H9 (cell line): ENCODE data around the gene GRIK4. TPM values are rescaled to one million over a fixed set of nuclear protein-coding genes. Genes with fewer than 3 reads are reported as not detected.

Experiments
- DNase-seq: peaks from one replicate; pipeline ENCODE4 v3.0.0-alpha.2; 2017
- H2AFZ ChIP-seq: one replicate; pipeline ENCODE4 v1.6.1; 2013; ENCODE audit warnings: mild to moderate bottlenecking, low read length, control low read depth, moderate library complexity
- H2AK5ac ChIP-seq: 2 replicates; pipeline ENCODE4 v1.6.1; 2013; ENCODE audit warnings: low read length, control low read depth, mixed read lengths; ENCODE audit not compliant: insufficient read length
- H2BK120ac ChIP-seq: one replicate; pipeline ENCODE4 v1.6.1; 2013; ENCODE audit warnings: low read depth, mild to moderate bottlenecking, low read length, control low read depth, inconsistent platforms; ENCODE audit not compliant: poor library complexity, severe bottlenecking
- H2BK12ac ChIP-seq: 2 replicates; pipeline ENCODE4 v1.6.1; 2013; ENCODE audit warnings: low read length, control low read depth, mixed read lengths, low read depth; ENCODE audit not compliant: insufficient read length
- H2BK15ac ChIP-seq: 2 replicates; pipeline ENCODE4 v1.6.1; 2013; ENCODE audit warnings: low read depth, low read length, control low read depth
- H2BK20ac ChIP-seq: one replicate; pipeline ENCODE4 v1.6.1; 2013; ENCODE audit warnings: low read depth, mild to moderate bottlenecking, low read length, control low read depth, inconsistent platforms; ENCODE audit not compliant: poor library complexity, severe bottlenecking
- H2BK5ac ChIP-seq: 2 replicates; pipeline ENCODE4 v1.6.1; 2013; ENCODE audit warnings: low read length, control low read depth, mixed read lengths; ENCODE audit not compliant: insufficient read length
- H3K14ac ChIP-seq: 2 replicates; pipeline ENCODE4 v1.6.1; 2013; ENCODE audit warnings: low read length, control low read depth; ENCODE audit not compliant: insufficient read depth
- H3K18ac ChIP-seq: 2 replicates; pipeline ENCODE4 v1.6.1; 2013; ENCODE audit warnings: low read depth, mild to moderate bottlenecking, mixed read lengths, low read length, control low read depth; ENCODE audit not compliant: insufficient read length
- H3K23ac ChIP-seq: 2 replicates; pipeline ENCODE4 v1.6.1; 2013; ENCODE audit warnings: low read length, control low read depth, mixed read lengths, low read depth; ENCODE audit not compliant: insufficient read length
- H3K23me2 ChIP-seq: 2 replicates; pipeline ENCODE4 v1.6.1; 2013; ENCODE audit warnings: low read depth, mild to moderate bottlenecking, mixed read lengths, low read length, control low read depth; ENCODE audit not compliant: insufficient read length, poor library complexity, severe bottlenecking
- H3K27ac ChIP-seq: 2 replicates; pipeline ENCODE4 v1.5.1; 2013; ENCODE audit warnings: low read length, control low read depth, mixed read lengths, low read depth; ENCODE audit not compliant: insufficient read length
- H3K27me3 ChIP-seq: 2 replicates; pipeline ENCODE4 v1.6.1; 2013; ENCODE audit warnings: low read length, control low read depth, inconsistent platforms; ENCODE audit not compliant: insufficient read depth
- H3K4ac ChIP-seq: 2 replicates; pipeline ENCODE4 v1.6.1; 2013; ENCODE audit warnings: low read depth, mild to moderate bottlenecking, control low read depth, inconsistent platforms, low read length, moderate library complexity
- H3K4me1 ChIP-seq: 2 replicates; pipeline ENCODE4 v1.6.1; 2013; ENCODE audit warnings: low read length, control low read depth, inconsistent platforms; ENCODE audit not compliant: insufficient read depth
- H3K4me2 ChIP-seq: 2 replicates; pipeline ENCODE4 v1.6.1; 2013; ENCODE audit warnings: low read length, control low read depth, mixed read lengths; ENCODE audit not compliant: insufficient read length, insufficient read depth
- H3K56ac ChIP-seq: 2 replicates; pipeline ENCODE4 v1.6.1; 2013; ENCODE audit warnings: low read depth, mild to moderate bottlenecking, mixed read lengths, low read length, control low read depth; ENCODE audit not compliant: insufficient read length
- H3K79me1 ChIP-seq: 2 replicates; pipeline ENCODE4 v1.6.1; 2013; ENCODE audit warnings: low read depth, mild to moderate bottlenecking, moderate library complexity, low read length, control low read depth, inconsistent platforms; ENCODE audit not compliant: insufficient read depth, poor library complexity, severe bottlenecking
- H3K79me2 ChIP-seq: 2 replicates; pipeline ENCODE4 v1.6.1; 2013; ENCODE audit warnings: low read length, control low read depth, inconsistent platforms; ENCODE audit not compliant: insufficient read depth
- H3K9ac ChIP-seq: 2 replicates; pipeline ENCODE4 v1.6.1; 2013; ENCODE audit warnings: low read length, control low read depth, mixed read lengths; ENCODE audit not compliant: insufficient read length; ENCODE audit errors: extremely low read depth
- H3K9me3 ChIP-seq: one replicate; pipeline ENCODE4 v1.6.1; 2013; ENCODE audit warnings: low read depth, low read length, inconsistent platforms; ENCODE audit not compliant: control insufficient read depth
- H3T11ph ChIP-seq: one replicate; pipeline ENCODE4 v1.6.1; 2013; ENCODE audit warnings: mild to moderate bottlenecking, low read length, control low read depth, inconsistent platforms
- H4K20me1 ChIP-seq: one replicate; pipeline ENCODE4 v1.6.1; 2013; ENCODE audit not compliant: control insufficient read depth, insufficient read length, insufficient read depth
- H4K5ac ChIP-seq: 2 replicates; pipeline ENCODE4 v1.6.1; 2013; ENCODE audit warnings: low read depth, mild to moderate bottlenecking, mixed read lengths, low read length, control low read depth; ENCODE audit not compliant: insufficient read length
- H4K8ac ChIP-seq: replicated peaks from 2 replicates; pipeline ENCODE4 v1.6.1; 2013; ENCODE audit warnings: low read length, control low read depth, mixed read lengths, low read depth; ENCODE audit not compliant: insufficient read length
- H4K91ac ChIP-seq: 2 replicates; pipeline ENCODE4 v1.6.1; 2013; ENCODE audit warnings: low read depth, mild to moderate bottlenecking, moderate library complexity, mixed read lengths, low read length, control low read depth; ENCODE audit not compliant: insufficient read length
- H3K27ac Mint-ChIP-seq, 3 experiments: 2 replicates in 2 of 3; 3 replicates in 1 of 3; pipeline ENCODE4 v1.8.0; 2020 to 2021; ENCODE audit warnings: mixed read lengths in 3 of 3, mild to moderate bottlenecking in 1 of 3, moderate library complexity in 1 of 3
- H3K27me3 Mint-ChIP-seq: 2 replicates; pipeline ENCODE4 v1.8.0; 2021; ENCODE audit warnings: low read depth, mild to moderate bottlenecking, moderate library complexity, mixed read lengths
- H3K36me3 Mint-ChIP-seq, 3 experiments: 2 replicates in 2 of 3; 3 replicates in 1 of 3; pipeline ENCODE4 v1.8.0; 2020 to 2021; ENCODE audit warnings: low read depth in 3 of 3, mixed read lengths in 3 of 3; ENCODE audit not compliant: insufficient read depth in 1 of 3
- H3K4me1 Mint-ChIP-seq, 2 experiments: 2 replicates each; pipeline ENCODE4 v1.8.0; 2020; ENCODE audit warnings: mixed read lengths in 2 of 2
- H3K4me3 Mint-ChIP-seq, 2 experiments: 2 replicates in 1 of 2; 3 replicates in 1 of 2; pipeline ENCODE4 v1.8.0; 2020 to 2021; ENCODE audit warnings: mild to moderate bottlenecking in 2 of 2, mixed read lengths in 2 of 2, moderate library complexity in 1 of 2
- H3K9me3 Mint-ChIP-seq, 2 experiments: 2 replicates in 1 of 2; 3 replicates in 1 of 2; pipeline ENCODE4 v1.8.0; 2020; ENCODE audit warnings: mild to moderate bottlenecking in 2 of 2, mixed read lengths in 2 of 2, moderate library complexity in 1 of 2
- WGBS: extraction: QIAGEN DNeasy Blood & Tissue Kit; methylation state at CpG from one replicate; pipeline ENCODE4 v1.1.7; 2013; ENCODE audit warnings: missing lambda C conversion rate, low lambda C conversion rate, mixed read lengths; ENCODE audit not compliant: insufficient read length; ENCODE audit errors: extremely low coverage; 5-methylcytosine and 5-hydroxymethylcytosine counted together
- total RNA-seq: library from RNA; stranded (reverse); gene quantifications from 2 replicates; pipeline ENCODE4 v1.2.1, GENCODE V29; 2021
- TF ChIP-seq, protein P1 (sequence below): fragments of 200-600 bp; sonication (generic); conservative IDR thresholded peaks from 3 replicates; pipeline ENCODE4 v1.8.0; 2021; ENCODE audit warnings: antibody characterized with exemption, mild to moderate bottlenecking

The GRIK4 gene
- total RNA-seq, 1 experiment from 2014 or later = 2.3 TPM

DNA sequence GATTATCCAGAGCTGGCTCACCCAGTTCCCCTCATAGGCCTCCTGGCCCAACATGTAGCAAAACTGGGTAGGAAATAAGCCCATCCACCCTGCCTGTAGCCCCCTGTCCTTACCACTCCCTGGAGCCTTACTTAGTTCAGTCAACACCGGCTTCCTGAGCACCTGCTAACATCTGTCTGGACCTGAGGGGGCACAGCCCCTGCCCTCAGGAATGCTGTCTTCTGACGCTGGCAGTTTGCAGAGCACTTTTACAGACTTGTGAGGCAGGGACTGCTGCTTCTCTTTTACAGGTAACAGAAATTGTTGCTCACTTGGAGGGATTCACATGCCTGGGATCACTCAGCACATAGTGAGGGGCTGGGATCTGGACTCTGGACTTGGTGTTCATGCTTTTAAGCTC, 360.4 kb downstream of the GRIK4 start:
- no peaks in the 10 kb centered on the region for H3K79me2 ChIP-seq
- H3K9me3 ChIP-seq = no peaks in the 10 kb centered on the region
- no peak overlapping the region for H4K8ac ChIP-seq
- no peak overlapping the region for H2AK5ac ChIP-seq
- no peak overlapping the region for H2BK5ac ChIP-seq
- Mint-ChIP-seq H3K27ac (0 out of 7 replicates have a peak overlapping the region, but pooled peaks of 1 of the 3 experiments have one; percentile 53), H3K27me3 (peaks cover 17% of the 10 kb centered on the region), H3K4me3 (no peak overlapping the region), H3K9me3 (peaks cover 4% of the 10 kb centered on the region in 2 experiments; a peak in 4 of 5 replicates), H3K4me1 (peaks cover 19 to 21% of the 10 kb centered on the region in 2 experiments), H3K36me3 (peaks cover 5 to 13% (median 9%) of the 10 kb centered on the region in 3 experiments)
- no peak overlapping the region for H4K91ac ChIP-seq
- no peaks in the 10 kb centered on the region for H3K23me2 ChIP-seq
- H2BK120ac ChIP-seq = no peak overlapping the region
- no peaks in the 10 kb centered on the region for H4K20me1 ChIP-seq
- TF ChIP-seq, protein P1, sequence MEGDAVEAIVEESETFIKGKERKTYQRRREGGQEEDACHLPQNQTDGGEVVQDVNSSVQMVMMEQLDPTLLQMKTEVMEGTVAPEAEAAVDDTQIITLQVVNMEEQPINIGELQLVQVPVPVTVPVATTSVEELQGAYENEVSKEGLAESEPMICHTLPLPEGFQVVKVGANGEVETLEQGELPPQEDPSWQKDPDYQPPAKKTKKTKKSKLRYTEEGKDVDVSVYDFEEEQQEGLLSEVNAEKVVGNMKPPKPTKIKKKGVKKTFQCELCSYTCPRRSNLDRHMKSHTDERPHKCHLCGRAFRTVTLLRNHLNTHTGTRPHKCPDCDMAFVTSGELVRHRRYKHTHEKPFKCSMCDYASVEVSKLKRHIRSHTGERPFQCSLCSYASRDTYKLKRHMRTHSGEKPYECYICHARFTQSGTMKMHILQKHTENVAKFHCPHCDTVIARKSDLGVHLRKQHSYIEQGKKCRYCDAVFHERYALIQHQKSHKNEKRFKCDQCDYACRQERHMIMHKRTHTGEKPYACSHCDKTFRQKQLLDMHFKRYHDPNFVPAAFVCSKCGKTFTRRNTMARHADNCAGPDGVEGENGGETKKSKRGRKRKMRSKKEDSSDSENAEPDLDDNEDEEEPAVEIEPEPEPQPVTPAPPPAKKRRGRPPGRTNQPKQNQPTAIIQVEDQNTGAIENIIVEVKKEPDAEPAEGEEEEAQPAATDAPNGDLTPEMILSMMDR = no peak
- H3K18ac ChIP-seq = no peak overlapping the region
- no peak overlapping the region for H3K14ac ChIP-seq
- H3K9ac ChIP-seq = no peak overlapping the region
- no peak overlapping the region for H3K23ac ChIP-seq
- no peak overlapping the region for H3K27ac ChIP-seq
- H2BK12ac ChIP-seq = no peak overlapping the region
- no CpG with 5 or more reads among the region's 2 CpGs for WGBS
- no peaks in the 10 kb centered on the region for H3K4me1 ChIP-seq
- no peak overlapping the region for H2AFZ ChIP-seq
- no peak overlapping the region for H4K5ac ChIP-seq
- H3K27me3 ChIP-seq = no peaks in the 10 kb centered on the region
- H3K4me2 ChIP-seq = no peak overlapping the region
- no peak overlapping the region for H3T11ph ChIP-seq
- no peak overlapping the region for H2BK20ac ChIP-seq
- no peak overlapping the region for H2BK15ac ChIP-seq
- no peak for DNase-seq
- H3K56ac ChIP-seq = no peak overlapping the region
- no peaks in the 10 kb centered on the region for H3K79me1 ChIP-seq
- H3K4ac ChIP-seq = no peak overlapping the region
